Amygdala (tissue), 56 donors: ENCODE measurements around the gene MSANTD2.

Source experiments
- DNase-seq, 56 donors: peaks; one replicate each; lab custom pipeline; 2025; lab: John Stamatoyannopoulos, UW

Gene MSANTD2

DNA sequence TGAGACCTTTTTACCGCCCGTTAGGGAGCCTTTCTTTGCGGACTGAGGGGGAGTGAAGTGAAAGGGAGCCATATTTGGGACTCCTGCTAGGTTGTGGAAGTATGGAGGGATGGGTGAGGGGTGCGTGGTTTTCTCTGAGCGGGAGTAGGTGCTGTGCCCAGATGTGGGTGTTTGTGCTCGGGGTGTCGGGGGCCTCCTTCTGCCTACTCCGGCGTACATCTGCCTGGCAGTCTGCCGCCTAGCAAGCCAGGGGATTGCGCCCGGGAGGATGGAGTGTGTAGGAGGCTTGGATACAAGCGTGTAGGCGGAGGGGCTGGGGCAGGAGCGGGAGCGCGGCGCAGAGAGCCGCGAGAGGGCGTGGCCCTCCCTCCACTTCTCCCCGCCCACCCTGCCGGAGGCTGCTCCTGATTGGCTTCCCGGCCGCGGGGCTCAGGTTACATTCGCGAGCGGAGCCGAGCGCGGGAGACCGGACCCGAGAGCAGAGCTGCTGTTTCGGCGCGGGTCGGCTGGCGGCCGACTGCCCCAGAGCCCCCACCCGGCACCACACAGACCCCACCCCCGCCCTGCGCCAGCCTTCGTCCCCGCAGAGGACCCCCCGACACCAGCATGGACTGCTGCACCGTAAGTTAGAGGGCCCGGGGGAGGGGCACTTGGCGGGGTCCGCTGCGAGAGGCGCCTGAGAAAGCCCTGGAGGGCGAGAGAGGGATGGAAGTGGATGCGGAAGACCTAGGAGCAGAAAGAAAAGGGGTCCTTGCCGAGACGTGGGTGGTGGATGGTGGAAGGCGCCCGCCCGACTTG is 60.5 kb downstream of the MSANTD2 start, which contains the start of gene NRGN:
TSS of gene NRGN (plus strand) at position 464 of the 798 bp plus-strand sequence. CDS start at position 607, 143 bp downstream.
- peak in 48 of 56 donors; percentile 18 to 82 (median 62) for DNase-seq

- no peak for DNase-seq
Observed at GRCh38 chr11:124738713-124739478, 61.3 kb downstream of the MSANTD2 start.

GRCh38 chr11:124737638-124738305 is 62.4 kb downstream of the MSANTD2 start:
- peak in 5 of 56 donors; percentile 24 to 51 (median 31) for DNase-seq

- no peak for DNase-seq
Observed at GRCh38 chr11:124736736-124737135, 63.5 kb downstream of the MSANTD2 start.

GRCh38 chr11:124732230-124732629 is 68.0 kb downstream of the MSANTD2 start:
- DNase-seq: no peak

DNA sequence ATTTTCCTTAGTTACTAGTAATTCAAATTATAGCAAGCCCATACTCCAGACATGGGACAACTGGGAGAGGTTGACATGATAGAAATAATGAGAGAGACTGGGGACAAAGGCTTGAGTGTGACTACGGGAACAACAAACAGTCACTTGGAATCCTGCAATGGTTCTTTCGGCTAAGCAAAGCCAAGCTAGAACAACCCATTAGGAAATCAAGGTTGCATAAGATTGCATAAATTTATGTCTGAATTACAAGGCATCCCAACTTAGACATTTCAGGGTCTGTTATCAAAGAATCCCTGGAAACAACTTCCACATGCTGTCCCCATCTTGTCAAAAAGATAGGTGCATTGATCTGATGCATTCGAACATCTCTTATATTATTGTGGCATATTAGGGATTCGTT is 70.6 kb downstream of the MSANTD2 start:
- no peak for DNase-seq

DNA sequence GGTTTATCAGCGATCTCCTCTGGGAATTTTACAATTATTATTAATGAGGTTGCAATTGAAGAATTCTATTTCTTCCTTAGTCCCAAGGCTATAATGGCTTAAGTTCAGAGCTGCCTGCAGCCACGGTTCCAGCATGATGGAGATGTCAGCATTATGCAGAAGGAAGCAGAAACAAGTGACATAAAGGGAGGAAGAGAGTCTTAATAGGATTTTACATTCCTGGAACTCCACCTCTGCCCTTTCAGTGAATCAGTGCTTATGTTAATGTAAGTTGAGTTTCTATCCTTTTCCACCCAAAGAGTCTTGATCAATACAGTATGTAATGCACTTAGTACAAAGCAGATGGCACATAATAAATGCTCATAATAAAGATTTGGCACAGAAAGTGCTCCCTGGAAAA is 72.1 kb downstream of the MSANTD2 start:
- no peak for DNase-seq

- DNase-seq: no peak
Observed at GRCh38 chr11:124727474-124727873, 72.7 kb downstream of the MSANTD2 start.

- DNase-seq: no peak
Observed at GRCh38 chr11:124725719-124726105, 74.5 kb downstream of the MSANTD2 start.

DNA sequence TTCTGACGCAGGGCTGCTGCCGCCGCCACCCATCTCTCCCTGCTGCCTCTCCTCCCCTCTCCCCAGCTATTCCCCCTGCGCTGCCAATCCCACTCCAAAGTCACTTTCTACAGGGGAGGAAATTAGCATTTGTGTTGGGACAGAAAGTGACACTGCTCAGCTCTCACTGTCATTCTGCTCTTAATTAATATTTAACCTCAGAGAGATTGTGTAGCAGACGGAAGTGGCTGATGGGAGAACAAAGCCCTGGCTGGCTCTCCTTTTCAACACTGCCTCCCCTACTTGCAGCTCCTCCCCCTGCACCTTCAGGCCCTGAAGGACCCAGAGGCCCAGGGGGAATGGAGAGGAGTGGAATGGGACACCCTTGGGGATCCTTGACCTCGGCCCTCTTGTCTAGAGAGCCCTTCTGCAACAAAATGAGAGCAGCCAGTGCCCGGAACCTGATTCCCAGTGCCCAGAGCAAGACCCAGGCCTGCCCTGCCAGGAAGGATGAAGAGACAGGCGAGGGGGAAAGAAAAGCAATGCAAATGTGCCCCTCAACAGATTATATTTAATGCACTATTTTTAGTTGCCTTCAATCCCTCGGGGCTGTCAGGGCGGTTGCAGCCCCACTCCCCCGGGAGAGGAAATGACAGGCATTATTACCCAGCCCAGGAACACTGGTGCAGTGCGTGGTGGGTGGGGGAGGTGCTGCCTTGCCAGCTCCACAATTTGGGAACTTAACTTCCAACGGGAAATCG is 75.1 kb downstream of the MSANTD2 start:
- DNase-seq: no peak

- DNase-seq: no peak
Observed at GRCh38 chr11:124722176-124722575, 78.0 kb downstream of the MSANTD2 start.

DNA sequence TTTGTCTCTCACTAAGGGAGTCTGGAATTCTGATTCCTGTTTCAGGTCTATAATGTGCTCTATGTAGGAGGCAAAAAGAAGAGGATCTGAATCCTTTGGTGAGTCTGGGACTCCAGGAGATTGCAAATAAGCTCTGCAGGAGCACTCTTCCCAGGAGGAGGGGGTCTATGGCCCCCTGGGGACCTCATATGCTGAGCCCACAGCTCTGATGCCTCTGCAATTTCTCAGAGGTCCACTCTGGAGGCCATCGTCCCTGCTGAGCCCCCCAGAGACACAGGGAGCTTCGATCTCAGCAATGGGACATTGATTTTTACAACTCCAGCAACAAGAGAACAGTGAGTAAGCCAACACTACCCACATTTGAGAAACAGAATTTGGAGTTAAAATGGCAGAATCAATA is 80.7 kb downstream of the MSANTD2 start:
- no peak for DNase-seq

GRCh38 chr11:124718801-124719200 is 81.4 kb downstream of the MSANTD2 start:
- no peak for DNase-seq

DNA sequence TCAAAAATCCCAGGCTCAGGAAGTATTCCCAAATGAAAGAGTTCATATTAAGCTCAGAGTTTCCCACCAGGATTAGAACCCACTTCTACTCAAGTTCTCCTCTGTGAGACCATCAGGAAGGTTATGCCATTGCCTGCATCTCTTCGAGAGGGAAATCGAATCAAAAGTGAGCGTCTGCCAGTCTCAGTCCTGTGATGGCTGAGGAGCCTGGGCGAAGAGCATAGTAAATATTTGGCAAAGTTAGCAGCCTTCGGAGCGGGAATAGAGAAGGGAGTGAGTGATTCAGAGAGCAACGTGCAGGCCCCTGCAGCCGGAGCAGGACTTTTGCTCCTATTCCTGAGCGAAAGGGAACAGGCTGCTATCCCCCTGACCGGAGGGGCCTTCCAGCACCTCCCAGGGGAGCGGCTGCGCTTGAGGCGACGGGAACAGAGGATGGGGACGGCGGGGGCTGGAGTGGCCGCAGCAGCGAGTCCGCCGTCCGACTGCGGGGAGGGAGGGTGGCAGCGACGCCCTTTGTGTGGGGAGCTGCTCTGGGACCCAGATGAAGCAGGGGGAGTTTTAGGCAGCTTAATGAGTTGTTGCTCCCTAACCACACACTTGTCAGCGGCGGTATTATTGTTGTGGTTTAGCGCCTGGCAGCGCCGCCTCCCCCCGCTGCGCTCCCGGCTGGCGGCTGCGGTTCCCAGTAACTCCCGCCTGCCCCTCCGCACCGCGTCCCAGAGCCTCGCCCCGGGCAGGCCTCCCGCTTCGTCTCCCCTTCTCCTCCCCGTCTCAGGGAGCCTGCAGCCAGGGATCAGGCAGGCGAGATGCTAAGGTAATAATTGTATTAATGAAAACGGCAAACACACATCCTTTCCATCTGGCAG is 82.2 kb downstream of the MSANTD2 start:
- peak in 1 of 56 donors; percentile 6 for DNase-seq

- no peak for DNase-seq
Observed at GRCh38 chr11:124717421-124717785, 82.8 kb downstream of the MSANTD2 start.

DNA sequence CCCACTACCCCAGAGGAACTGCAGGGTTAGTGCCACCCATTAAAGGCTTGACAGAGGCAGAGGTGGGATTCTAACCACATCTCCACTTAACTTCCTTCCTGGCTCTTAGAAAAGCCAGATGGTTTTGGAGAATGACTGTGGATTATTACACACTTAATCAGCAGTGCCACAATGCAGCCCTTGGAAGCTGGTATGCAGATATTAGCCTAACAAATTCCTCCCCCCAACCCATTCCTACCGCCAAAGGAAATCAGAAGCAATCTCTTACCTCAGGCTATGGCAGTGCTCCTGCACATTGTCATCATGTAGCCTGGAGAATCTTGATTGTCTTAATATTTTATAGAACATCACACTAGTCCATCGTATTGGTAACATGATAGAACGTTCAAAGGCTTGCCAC is 83.6 kb downstream of the MSANTD2 start:
- DNase-seq: no peak
